ENCODE measurements around the gene FRMD4A.
"Not testable (repeated sequence)": the region's sequence is repeated elsewhere in the genome, so short reads cannot be mapped to it uniquely, and the experiment has no call there.

Gene FRMD4A

DNA sequence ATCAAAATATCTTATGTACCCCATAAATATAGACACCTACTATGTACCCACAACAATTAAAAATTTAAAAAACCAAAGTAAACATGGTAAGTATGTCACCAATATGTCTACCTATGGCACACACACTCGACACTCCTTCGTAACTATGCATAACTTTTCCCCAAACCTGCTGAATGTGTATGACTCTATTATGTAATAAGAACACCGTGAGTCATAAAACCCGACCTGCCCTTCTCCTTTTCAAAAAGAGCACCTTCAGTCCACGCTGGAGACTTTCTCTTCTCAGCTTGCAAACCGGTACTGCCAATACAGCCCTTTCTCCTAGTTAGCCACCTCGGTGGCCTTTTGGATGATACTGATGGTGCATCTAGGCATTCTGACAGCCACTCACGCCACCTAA, 557.7 kb downstream of the FRMD4A start:
- no peak for DNase-seq

DNA sequence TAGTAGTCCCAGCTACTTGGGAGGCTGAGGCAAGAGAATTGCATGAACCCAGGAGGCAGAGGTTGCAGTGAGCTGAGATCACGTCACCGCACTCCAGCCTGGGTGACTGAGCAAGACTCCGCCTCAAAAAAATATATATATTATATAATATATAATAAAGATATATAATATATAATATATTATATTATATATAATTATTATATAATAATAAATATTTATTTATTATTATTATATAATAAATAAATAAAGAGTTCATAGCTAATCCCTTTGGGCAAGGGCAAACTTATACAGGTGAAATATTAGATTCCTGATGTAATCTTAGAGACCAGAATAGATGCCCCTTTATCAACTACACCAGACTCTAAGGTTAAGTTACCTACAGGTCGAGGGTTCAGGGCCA, 558.7 kb downstream of the FRMD4A start:
- DNase-seq, result no peak

DNA sequence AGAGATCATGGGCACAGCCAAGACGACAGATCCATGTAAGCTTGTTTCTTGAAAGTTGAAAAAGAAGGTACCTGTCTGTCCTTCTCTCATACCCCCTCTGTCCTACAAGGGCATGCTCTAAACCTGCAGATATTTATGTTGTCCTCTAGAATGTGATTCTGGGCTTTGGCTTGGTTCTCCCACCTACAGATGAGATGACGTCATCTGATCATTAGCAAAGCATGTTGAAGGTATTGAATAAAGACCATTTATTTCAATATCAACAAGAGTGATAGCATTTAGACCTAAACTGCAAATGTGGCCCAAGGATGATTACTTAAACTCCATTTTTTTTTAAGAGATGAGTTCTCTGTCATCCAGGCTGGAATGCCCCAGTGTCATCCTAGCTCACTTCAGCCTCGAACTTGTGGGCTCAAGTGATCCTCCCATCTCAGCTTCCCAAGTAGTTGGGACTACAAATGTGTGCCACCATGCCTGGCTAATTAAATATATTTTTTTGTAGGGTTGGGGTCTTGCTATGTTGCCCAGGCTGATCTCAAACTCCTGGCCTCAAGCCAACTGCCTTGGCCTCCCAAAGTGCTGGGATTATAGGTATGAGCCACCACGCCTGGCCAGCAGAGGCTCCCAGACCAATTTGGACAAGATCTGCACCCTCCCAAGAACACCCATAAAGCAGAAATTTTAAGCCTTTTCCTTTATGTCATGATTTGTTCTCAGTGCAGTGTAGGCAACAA, 559.8 kb downstream of the FRMD4A start:
- DNase-seq, result no peak

DNA sequence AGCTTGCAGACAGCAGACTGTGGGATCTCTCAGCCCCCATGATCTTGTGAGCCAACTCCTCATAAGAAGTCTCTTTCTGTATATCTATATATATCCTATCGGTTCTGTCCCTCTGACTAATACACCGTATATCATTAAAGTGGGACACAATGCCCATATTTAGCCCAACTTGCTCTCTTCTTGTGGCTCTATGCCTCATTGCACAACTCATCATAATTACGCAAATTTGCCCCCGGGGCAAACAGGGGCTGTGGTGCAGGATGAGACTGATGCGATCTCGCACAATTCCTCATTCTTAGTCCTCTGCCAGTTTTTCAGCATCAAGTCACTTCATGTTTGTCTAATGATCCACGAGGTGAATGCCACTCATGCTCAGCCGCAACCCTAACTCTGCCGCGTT, 560.8 kb downstream of the FRMD4A start:
- DNase-seq, result no peak

DNA sequence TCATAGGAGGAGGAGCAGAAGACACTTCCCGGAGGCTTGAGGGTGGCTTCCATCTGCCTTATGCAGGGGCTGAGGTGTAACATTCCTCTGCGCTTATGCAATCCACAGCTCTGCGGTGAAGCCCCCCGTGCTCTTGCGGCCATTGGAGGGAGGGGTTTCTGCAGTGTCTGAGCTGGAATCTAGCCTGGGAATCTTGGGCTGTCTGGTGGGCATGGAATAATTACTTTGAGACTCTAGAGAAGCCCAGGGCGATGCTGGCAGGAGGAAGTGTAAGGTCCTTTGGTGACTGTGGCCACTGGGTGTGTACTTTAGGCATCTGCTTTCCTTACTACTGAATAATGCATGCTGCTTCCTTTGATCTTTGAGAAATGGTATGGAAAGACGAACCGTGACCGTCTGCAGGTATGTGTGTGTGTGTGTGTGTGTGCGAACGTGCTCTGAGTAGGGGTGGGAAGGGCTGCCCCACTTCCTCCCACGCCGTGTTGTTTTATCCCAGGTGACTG, 563.0 kb downstream of the FRMD4A start:
- DNase-seq, result no peak

DNA sequence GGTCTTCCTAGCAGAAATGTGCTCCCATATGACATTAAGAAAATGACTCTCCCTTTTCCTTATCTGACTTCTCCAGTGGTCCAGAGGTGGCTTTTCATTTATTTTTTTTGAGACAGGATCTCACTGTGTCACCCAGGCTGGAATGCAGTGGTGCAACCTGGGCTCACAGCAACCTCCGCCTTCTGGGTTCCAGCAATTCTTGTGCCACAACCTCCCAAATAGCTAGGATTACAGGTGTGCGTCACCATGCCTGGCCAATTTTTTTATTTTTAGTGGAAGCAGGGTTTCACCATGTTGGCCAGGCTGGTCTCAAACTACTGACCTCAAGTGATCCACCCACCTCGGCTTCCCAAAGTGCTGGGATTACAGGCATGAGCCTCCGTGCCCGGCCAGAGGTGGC, 563.6 kb downstream of the FRMD4A start:
- DNase-seq, result not testable (repeated sequence)

DNA sequence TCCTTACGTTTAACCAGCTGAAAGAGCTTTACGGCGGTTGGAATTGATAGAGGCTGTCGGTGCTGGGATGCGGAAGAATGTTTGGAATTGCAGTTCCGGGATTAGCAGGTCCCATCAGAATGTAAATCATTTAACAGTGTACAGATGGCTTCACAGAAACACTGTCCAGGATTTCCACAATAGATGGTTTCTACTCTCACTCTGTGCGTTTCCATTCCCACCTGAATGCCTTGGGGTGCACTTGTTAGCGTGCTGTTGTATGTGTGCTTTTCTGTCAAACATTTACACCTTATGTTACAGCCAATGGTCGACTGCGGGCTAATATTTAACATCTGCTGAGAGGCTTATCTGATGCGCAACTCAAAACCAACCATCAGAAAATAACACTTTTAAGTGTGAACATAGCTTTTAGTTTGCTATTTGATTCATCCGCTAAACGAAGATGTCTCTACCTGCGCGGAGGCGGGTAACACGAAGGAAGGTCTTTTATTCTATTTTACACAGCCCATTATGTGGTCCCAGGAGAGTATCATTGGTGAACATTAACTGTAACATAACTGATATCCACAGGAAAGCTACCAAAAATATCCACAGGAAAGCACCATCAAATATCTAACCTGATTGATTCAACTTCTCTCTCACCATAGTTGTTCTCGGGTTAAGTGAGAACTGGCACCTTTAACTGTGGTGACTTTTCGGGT, 564.9 kb downstream of the FRMD4A start:
- DNase-seq, result no peak

DNA sequence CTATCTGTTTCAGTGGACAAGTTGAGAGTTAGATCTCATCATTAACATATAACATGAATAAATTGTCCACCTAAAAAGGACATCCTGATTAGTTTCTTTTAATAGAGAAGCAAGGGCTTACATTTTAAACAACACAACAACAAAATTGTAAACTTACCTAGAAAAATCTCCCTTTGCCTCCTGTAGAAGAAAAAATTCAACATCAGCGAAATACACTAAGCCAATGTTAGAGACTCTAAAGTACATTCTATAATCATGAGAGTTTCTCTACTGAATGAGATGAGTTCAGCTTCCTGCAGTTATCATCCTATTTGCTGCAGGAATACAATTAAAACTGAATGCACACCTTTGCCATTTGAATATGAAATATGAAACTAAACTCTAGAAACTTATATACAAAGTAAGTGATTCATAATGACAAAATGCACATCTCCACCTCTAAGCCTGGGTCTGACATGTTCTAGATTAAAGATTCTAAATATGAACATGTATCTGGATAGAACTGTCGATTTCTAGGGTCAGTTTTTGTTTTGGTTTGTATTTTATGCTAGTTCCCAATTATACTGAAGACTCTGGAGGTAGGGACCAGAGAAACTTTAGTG, 569.1 kb downstream of the FRMD4A start:
- no peak for DNase-seq

DNA sequence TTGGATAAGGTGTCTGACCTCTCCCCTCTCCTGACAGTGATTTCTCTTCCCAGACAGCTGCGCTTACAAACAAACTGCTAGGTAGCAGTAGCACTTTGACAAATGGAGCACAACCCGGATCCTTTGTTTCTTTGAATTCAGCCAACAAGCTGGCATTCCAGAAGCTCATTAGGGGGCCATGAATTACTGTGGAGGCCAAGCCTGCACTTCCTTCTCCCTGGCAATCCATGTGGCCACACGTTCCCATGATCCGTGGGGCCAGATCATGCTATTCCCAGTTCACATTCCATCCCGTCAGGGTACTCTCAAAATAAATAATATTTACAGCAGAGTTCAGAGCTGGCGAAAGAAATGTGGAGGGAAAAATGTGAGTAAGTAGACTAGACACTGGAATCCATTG, 571.6 kb downstream of the FRMD4A start:
- DNase-seq, result no peak

DNA sequence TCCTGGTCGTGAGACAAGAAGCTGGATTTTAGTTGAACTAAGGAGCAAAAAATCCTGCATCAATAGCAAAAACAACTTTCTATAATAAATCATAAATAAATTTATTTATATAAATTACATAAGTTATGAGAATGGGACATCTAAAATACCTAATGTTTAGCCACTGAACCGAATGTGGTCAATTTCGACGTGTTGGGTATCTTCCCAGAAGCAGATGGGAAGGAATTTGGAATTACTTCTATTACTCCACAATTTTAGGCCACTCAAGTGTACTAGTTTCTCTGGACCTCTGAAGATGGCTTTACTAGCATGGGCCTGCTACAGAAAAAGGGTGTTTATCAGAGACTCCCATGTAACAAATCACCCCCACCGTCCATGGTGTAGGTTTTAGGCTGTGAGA, 572.0 kb downstream of the FRMD4A start:
- no peak for DNase-seq

DNA sequence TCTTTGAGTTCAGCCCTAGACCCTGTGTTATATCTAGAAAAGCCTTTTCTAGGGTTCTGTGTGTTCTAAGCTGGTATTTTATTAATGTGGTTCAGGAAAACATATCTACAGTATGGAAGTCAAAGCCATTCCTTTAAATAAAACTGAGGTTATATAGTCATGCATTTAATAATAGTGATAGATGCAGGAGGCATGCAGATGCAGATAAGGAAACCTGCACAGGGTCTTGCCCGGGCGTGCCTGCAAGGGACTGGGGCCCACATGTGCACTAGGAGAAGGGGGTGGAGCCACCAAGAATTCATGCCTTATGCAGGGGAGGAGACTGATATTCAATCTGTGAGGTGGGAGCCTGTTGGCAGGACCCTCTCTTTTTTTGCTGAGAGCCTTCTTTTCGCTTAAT, 572.4 kb downstream of the FRMD4A start:
- no peak for DNase-seq

DNA sequence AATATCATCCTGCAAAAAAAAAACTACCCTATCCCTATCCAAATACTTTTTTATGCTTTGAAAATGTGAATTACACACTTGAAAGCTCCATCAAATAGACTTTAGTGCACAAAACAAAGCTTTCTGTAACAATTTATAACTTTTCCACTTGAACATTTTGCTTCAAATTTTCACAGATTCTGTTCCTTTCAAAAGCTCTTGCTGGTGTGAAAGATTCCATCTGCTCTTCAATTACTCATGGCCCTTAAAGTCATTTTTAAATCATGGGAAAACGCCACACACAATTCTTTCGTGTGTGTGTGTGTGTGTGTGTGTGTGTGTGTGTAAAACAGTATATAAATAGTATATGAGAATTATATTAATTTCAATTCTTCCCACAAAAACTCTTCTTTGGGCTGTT, 576.4 kb downstream of the FRMD4A start:
- DNase-seq, result no peak

DNA sequence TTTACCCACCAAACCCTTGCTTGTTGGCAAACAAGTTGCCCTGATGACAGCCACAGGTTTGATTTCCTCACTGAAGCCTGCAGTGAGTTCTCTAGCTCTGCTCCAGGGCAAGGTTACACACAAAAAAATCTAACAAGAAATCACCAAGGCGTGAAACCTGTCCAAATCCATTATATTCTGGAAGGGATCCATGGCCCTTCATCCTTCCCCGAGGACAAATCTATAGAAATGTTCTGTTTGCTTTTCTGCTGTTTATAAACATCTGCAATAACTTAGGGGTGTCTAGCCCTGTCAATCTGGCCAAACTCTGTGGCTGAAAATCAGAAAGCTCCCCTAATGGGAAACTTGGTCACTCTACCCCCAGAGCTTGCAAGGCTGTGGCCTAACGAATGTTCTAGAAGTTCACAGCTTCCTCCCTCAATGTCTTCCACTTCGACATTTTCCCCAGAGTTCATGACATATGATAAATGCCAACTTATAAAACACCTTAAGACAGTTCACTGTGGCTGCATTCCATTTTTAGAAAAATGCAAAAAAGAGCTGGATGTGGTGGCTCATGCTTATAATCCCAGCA, 579.4 kb downstream of the FRMD4A start:
- DNase-seq, result no peak

DNA sequence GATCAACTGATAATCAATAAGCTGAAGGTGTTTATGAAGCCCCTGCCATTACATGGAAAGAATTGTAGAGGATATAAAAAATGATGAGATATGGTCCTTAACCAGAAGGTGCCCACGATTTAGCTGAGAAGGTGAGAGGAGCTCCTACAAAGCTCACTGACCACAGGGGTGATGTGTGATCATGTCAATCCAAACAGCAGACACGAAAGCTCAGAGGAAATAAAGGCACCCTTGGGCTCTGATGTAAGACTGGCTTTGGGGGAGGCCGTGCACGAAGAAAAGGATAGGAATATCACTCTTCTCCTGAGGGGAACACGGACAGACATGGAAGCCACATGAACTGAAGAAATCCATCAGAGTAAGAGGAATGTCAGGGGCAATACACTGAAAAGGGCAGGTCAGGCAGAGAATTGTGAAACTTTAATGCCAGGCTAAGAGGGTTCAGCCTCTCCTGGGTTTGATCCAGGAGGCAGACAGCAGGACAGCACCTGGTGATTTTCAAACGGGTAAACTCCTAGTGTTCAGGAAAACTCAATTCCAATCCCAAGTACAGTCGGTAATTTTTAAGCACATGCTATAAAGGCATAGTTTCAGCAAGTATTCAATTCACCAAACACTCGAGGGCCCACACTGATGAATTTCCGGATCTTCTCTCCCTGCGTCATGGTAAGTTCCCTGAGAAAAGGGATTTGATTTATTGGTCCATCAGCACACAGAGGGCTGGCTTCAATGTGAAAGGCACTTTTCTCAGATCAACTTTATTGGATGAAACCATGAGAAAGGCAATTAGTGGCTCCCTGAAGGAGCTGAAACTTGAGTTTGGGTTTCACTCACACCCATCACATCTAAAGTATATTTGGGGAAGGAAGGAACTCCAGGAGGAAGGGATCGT, 580.2 kb downstream of the FRMD4A start:
- DNase-seq, result no peak

DNA sequence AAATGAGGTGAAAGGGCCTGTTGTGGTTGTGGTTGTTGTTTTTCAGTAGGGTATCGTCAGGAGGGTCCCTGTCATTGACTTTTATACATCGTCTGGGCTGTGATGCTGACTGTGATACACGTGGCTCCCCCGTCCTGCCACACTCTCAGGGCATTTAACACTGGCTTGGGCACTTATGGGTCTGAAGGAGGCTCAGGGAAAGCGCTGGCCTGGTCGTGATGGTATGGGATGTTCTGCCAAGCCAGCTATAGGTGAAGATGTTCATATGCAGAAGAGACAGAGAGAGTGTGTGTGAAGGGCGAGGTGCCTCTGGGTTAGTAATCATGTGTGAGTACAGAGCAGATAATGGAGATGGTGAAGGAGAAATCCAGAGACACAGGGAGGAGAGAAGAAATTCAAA, 585.5 kb downstream of the FRMD4A start:
- no peak for DNase-seq

DNA sequence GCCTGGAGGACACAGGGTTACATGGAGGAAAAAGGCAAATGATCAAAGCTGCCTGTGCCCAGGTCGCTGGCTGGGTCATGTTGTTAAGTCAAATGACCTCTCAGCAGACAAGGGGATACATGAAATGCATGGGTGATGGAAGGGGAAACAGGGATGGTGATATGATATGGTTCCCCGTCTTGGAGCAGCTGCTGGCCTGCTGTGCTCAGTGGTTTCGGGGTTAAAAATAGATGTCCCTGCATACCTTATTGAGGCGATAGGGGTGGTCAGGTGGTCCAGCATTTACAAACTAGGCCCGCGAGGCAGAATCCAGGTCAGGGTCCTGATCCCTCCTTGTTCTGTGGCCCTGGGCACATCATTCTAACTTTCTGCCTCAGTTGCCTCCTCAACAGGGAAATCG, 586.8 kb downstream of the FRMD4A start:
- DNase-seq, result no peak

DNA sequence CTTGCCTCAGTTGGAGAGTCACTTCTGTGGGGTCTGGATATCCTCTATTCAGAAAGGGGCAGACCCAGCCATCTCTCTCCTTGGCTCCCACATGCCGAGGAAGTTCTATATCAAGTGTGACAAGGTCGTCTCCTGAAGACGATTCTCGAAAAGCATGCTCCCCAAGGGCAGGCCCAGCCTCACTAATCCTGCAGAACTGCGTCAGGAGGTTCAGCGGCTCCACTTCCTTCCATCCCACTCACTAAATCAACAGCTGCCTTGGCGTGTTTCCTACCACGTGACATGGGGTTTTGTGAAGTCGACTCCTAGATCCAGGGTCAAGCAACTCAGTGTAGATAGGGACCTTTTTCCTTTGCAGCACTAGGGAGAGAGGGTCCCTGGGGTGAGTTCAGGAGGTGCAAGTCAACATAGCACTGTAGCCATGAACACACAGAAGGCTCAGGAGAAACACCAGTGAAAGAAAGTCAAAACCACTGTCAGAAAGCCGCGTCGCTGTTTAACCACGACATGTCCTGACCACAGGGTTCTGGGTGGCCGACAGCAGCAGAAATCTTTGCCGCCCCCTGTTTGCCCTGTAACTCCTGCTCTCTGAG, 587.5 kb downstream of the FRMD4A start:
- no peak for DNase-seq

DNA sequence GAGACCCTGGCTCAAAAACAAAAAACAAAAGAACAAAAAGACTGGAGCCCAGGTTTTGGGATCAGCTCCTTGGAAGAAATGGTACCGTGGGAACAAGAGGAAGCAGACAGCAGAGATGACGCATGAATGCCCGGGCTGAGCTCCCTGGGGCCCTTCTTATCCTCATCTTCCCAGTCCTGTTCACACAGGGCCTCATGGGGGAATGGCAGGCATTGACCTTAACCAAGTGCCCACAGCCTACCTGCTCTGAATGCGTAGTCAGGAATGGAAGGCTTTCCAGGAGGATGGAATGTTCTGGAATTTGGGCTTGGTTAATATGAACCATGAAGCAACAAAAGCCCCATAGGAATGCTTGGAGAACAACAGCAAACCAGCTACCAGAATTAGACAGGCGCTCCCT, 589.3 kb downstream of the FRMD4A start:
- no peak for DNase-seq

DNA sequence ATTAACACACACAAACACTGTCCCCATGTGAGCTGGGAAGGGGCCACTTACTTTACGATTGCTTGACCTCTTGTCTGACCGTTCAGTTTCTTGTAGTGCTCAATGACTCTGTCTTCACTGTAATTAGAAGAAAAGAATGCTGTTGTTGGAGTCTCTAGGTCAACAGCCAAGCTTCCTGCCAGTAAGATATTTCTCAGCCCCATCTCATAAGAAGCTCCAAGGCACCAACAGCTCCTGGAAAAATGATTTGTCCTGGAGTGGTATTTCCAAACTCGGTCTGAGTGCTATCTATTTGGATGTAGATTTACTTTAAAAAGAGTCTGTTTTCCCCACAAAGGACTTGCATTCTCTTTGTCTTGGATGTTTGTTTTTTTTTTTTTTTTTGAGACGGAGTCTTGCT, 590.3 kb downstream of the FRMD4A start:
- DNase-seq, result no peak

DNA sequence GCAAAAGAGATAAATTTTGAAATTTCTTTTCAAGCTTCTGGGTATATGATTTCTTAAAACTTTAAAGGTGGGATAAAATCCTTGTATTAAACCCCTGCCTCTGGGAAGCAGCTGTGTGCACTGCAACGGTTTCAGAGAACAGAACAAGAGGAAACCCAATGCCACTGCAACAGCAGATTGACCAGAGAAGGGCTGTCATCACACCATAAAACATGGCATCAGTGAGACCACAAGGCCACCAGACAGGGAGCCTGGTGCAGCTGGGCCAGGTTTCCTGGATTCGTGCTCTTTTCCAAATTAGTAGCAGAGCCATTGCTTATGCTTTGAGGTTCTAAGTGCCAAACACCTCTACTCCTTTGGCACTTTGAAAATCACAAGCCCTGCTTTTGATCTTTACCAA, 591.5 kb downstream of the FRMD4A start:
- no peak for DNase-seq

DNA sequence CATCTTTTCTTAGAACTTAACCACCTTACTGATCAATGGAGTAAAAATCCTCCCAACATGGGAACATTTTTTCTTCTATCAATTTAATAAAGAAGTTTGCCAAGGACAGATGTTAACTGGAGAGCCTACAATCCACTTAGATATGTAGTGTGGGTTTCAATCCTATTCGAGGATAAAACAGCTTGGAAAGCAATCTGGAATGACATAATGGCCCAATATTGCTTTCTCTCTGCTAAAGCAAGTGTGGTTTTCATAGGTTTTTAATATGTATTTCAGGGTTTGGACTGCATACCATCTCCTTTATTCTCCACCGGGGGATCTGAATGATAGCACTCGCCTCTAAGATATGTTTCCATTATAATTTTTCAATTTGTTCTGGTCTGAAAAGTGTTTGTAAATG, 594.2 kb downstream of the FRMD4A start:
- DNase-seq, result no peak

DNA sequence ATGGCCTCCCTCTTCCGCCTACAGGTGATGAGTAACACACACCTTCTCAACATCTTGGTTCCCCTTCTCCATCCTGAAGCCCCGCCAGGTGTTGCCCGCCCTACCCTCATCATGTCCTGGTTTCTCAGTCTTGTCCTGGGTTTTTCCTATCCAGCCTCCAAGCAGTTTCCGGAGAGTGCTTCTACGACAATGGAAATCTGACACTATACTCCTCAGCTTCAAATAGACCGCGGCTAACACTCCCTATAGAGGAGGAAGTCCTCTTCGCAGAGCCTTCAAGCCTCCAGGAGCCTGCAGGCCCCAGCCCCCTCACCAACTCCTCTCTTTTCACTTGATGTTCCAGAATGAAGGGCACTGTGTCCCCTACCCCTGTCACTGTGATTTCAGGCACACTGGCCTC, 596.6 kb downstream of the FRMD4A start:
- no peak for DNase-seq
